Transverse colon (tissue), 4 donors: ENCODE data around the gene ZNF576. TPM values are rescaled to one million over a fixed set of nuclear protein-coding genes. Genes with fewer than 3 reads are reported as not detected.

Experiments
- DNase-seq: peaks from one replicate; pipeline ENCODE4 v3.0.0-alpha.2; 2019
- H3K27ac ChIP-seq, 4 donors: fragments of 200-600 bp; sonication (generic); 2 replicates each; pipeline ENCODE4 v1.5.1; 2016 to 2018; ENCODE audit warnings: inconsistent platforms in 4 of 4
- H3K27me3 ChIP-seq: fragments of 200-600 bp; sonication (generic); 2 replicates; pipeline ENCODE4 v1.5.1; 2017; ENCODE audit warnings: inconsistent platforms
- H3K36me3 ChIP-seq, 4 donors: fragments of 200-600 bp; sonication (generic); 2 replicates each; pipeline ENCODE4 v1.5.1; 2017 to 2019; ENCODE audit warnings: inconsistent platforms in 4 of 4
- H3K4me1 ChIP-seq, 4 donors: fragments of 200-600 bp; sonication (generic); 2 replicates each; pipeline ENCODE4 v1.5.1; 2017 to 2020; ENCODE audit warnings: inconsistent platforms in 4 of 4
- H3K4me3 ChIP-seq, 4 donors: fragments of 200-600 bp; sonication (generic); 1 replicate in 1 of 4; 2 replicates in 3 of 4; pipeline versions ENCODE4 v1.5.1 to v1.6.1; 2017 to 2019; ENCODE audit warnings: inconsistent platforms in 4 of 4
- H3K9me3 ChIP-seq, 2 donors: fragments of 200-600 bp; sonication (generic); 2 replicates each; pipeline ENCODE4 v1.5.1; 2017 to 2019; ENCODE audit warnings: inconsistent platforms in 2 of 2
- EP300 ChIP-seq: sonication (generic); formaldehyde crosslinking; IDR thresholded peaks from one replicate; pipeline ENCODE4 v1.6.1; 2017; ENCODE audit warnings: antibody characterized with exemption, low read depth
- POLR2A ChIP-seq: fragments of 450-650 bp; IDR thresholded peaks from one replicate; pipeline ENCODE4 v1.6.1; 2016; ENCODE audit warnings: antibody characterized with exemption, mild to moderate bottlenecking, moderate library complexity
- POLR2AphosphoS5 ChIP-seq, 3 donors: sonication (generic); formaldehyde crosslinking; IDR thresholded peaks; one replicate each; pipeline ENCODE4 v1.6.1; 2016; ENCODE audit warnings: antibody characterized with exemption in 3 of 3
- WGBS, 2 donors: methylation state at CpG; one replicate each; pipeline ENCODE4 v1.1.5; 2018; ENCODE audit warnings: low coverage in 1 of 2; 5-methylcytosine and 5-hydroxymethylcytosine counted together
- in situ Hi-C, 4 donors: fragments of 200-750 bp; cut with MboI; loops; one replicate each; pipeline versions ENCODE4 v1.15.0 to v1.15.1; 2017; ENCODE audit warnings: low sequenced_read_pairs in 3 of 4, low pct_ligation_motif_present in 1 of 4, low pct_unique_long_range_greater_than_20kb in 1 of 4
- intact Hi-C: fragments of 100-400 bp; cut with DNase I; formaldehyde crosslinking; loops from one replicate; pipeline ENCODE4 v1.15.1; 2023; ENCODE audit warnings: low total_unique reads
- total RNA-seq, 4 donors: library from RNA; depleted of rRNA; stranded (reverse); fragments of >200 nt; gene quantifications; one replicate each; pipeline ENCODE4 v1.1.0, GENCODE V29; 2016
- TF ChIP-seq, protein P1 (sequence below), 5 experiments: fragments of 200-600 bp in 3 of 5; fragments of 450-650 bp in 2 of 5; sonication (generic) in 3 of 5; IDR thresholded peaks; 1 replicate in 2 of 5; 2 replicates in 3 of 5; pipeline ENCODE4 v1.5.1; 2016 to 2017; ENCODE audit warnings: antibody characterized with exemption in 5 of 5, inconsistent platforms in 3 of 5, mild to moderate bottlenecking in 2 of 5, moderate library complexity in 1 of 5

ZNF576 gene
- total RNA-seq, 4 donors from 2014 or later: 3.7 to 11.9 (median 9.8) TPM

DNA sequence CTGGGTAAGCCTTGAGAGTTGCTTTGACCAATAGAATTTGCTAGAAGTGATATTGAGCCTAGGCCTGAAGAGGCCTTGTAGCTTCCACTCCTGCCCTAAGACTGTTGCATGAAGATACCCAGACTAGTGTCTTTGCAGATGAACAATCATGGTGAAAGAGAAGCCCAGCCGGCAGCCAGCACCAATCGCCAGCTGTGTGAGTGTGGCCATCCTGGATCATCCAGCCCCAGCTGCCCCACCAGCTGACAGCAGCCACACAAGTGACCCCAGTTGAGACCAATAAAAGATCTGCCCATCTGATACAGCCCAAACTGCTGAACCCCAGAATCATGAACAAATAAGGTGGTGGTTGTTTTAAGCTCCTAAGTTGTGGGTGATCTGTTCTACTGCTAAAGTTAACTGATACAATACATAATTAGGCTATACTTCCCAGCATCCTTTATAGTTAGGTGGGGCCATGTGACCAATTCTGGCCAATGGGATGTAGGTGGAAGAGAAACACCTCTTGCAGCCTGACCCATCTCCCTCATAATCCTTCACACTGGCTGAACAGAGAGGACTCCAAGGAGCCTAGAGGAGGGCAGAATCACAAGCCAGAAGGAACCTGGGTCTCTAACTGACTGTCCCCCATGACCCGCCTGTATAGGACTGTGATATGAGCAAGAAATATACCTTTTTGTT lies 32.4 kb downstream of the ZNF576 start:
- peaks cover 0 to 10% (median 3%) of the 10 kb centered on the region in 4 donors for H3K4me1 ChIP-seq
- in situ Hi-C loops (no loop called here), intact Hi-C loops (no loop called here)
- H3K27ac ChIP-seq: no peak overlapping the region
- H3K4me3 ChIP-seq: no peak overlapping the region
- no peak for DNase-seq
- H3K27me3 ChIP-seq: no peaks in the 10 kb centered on the region
- TF ChIP-seq POLR2AphosphoS5 (IDR thresholded peaks at IDR 0.05): no peak
- no peak for TF ChIP-seq EP300
- TF ChIP-seq, protein P1, sequence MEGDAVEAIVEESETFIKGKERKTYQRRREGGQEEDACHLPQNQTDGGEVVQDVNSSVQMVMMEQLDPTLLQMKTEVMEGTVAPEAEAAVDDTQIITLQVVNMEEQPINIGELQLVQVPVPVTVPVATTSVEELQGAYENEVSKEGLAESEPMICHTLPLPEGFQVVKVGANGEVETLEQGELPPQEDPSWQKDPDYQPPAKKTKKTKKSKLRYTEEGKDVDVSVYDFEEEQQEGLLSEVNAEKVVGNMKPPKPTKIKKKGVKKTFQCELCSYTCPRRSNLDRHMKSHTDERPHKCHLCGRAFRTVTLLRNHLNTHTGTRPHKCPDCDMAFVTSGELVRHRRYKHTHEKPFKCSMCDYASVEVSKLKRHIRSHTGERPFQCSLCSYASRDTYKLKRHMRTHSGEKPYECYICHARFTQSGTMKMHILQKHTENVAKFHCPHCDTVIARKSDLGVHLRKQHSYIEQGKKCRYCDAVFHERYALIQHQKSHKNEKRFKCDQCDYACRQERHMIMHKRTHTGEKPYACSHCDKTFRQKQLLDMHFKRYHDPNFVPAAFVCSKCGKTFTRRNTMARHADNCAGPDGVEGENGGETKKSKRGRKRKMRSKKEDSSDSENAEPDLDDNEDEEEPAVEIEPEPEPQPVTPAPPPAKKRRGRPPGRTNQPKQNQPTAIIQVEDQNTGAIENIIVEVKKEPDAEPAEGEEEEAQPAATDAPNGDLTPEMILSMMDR (IDR thresholded peaks at IDR 0.05): no peak
- no peak for TF ChIP-seq POLR2A
- 94% methylated on average over 3 of the region's 3 CpGs; no CpG with 5 or more reads in 1 of the 2 donors for WGBS, 2 donors
- H3K9me3 ChIP-seq: no peaks in the 10 kb centered on the region
- no peaks in the 10 kb centered on the region for H3K36me3 ChIP-seq

DNA sequence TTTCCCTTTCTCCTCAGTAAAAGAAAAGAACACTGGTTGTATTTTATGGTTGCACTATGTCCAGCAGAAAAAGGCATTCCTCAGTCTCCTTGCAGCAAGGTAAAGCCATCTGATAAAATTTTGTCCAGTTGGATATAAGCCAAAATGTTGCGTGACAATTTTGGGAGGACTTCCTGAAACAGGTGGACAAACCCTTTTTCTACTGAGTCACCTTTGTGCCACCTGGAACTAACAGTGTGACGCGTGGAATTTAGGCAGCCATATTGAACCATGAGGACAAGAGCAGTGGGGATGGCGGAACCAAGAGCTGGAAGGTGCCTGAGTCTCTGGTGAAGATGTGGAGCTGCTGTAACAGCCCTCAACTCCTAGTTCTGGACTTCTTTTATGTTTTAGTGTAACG lies 35.1 kb downstream of the ZNF576 start:
- H3K9me3 ChIP-seq: no peaks in the 10 kb centered on the region
- intact Hi-C loops: no loop called here
- H3K27ac ChIP-seq: no peak overlapping the region
- H3K27me3 ChIP-seq: peaks cover 8% of the 10 kb centered on the region
- TF ChIP-seq, protein P1 (IDR thresholded peaks at IDR 0.05): no peak
- no peak for TF ChIP-seq EP300
- TF ChIP-seq POLR2A: no peak
- no peak for TF ChIP-seq POLR2AphosphoS5 (IDR thresholded peaks at IDR 0.05)
- no peaks in the 10 kb centered on the region for H3K4me1 ChIP-seq
- 79 to 83% methylated on average over 3 to 5 of the region's 5 CpGs for WGBS, 2 donors
- no peak overlapping the region for H3K4me3 ChIP-seq
- in situ Hi-C loops: no loop called here
- DNase-seq: no peak
- no peaks in the 10 kb centered on the region for H3K36me3 ChIP-seq

DNA sequence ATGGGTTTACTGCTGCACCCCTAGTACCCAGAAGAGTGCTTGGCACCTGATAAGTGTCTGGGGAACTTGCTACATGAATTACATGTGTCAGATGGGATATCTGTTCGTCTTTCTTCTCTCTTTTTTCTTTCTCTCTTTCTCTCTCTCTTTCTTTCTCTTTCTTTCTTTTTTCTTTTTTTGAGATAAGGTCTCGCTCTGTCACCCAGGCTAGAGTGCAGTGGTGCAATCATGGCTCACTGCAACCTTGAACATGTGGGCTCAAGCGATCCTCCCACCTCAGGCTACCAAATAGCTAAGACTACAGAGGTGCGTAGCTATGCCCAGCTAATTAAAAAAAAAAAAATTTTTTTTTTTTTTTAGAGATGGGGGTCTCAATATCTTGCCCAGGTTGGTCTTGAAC lies 37.1 kb downstream of the ZNF576 start:
- Histone ChIP-seq H3K27ac (no peak overlapping the region), H3K27me3 (peaks cover 28% of the 10 kb centered on the region), H3K4me3 (no peak overlapping the region), H3K4me1 (no peaks in the 10 kb centered on the region), H3K36me3 (no peaks in the 10 kb centered on the region), H3K9me3 (no peaks in the 10 kb centered on the region)
- in situ Hi-C loops (no loop called here), intact Hi-C loops (no loop called here)
- WGBS, 2 donors: 83 to 89% methylated on average over 2 to 4 of the region's 4 CpGs
- no peak for DNase-seq
- TF ChIP-seq, protein P1 (IDR thresholded peaks at IDR 0.05): no peak
- TF ChIP-seq POLR2A (no peak), EP300 (no peak), POLR2AphosphoS5 (IDR thresholded peaks at IDR 0.05) (no peak)

DNA sequence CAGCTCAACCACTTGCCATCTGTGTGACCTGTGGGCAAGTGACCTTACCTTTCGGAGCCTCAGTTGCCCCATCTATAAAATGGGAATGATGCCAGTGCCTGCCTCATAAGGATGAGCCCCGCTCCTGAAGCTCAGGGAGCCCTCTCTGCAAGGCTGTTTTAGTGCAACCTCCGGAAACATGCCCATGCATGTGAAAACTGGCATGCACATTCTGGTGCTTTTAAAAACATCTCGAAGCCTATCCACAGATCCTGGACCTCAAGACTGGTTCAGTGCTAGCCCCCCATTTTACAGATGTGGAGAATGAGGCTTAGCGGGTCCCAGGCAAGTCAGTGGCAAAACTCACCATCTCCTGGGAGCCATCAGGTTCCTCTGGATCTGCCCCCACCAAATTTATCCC lies 37.7 kb downstream of the ZNF576 start:
- DNase-seq: no peak
- WGBS, 2 donors: 71 to 80% methylated on average over 2 to 5 of the region's 5 CpGs
- intact Hi-C loops (no loop called here), in situ Hi-C loops (no loop called here)
- H3K9me3 ChIP-seq: no peaks in the 10 kb centered on the region
- peaks cover 33% of the 10 kb centered on the region for H3K27me3 ChIP-seq
- H3K36me3 ChIP-seq: no peaks in the 10 kb centered on the region
- peaks cover 0 to 2% (median under 1%) of the 10 kb centered on the region in 4 donors for H3K4me1 ChIP-seq
- H3K4me3 ChIP-seq: no peak overlapping the region
- TF ChIP-seq POLR2A: no peak
- TF ChIP-seq POLR2AphosphoS5 (IDR thresholded peaks at IDR 0.05): no peak
- TF ChIP-seq, protein P1 (IDR thresholded peaks at IDR 0.05): no peak
- TF ChIP-seq EP300: no peak
- H3K27ac ChIP-seq: no peak overlapping the region
